RPMI7951 (cell line): ENCODE measurements around the gene IKZF3. TPM values are rescaled to one million over a fixed set of nuclear protein-coding genes. Genes with fewer than 3 reads are reported as not detected.
"Not testable (repeated sequence)": the region's sequence is repeated elsewhere in the genome, so short reads cannot be mapped to it uniquely, and the experiment has no call there.

Experiments
- DNase-seq: peaks from one replicate; pipeline ENCODE4 v3.0.0-alpha.2; 2012; ENCODE audit warnings: low read depth
- total RNA-seq: library from RNA; depleted of rRNA; stranded (reverse); fragments of >200 nt; shearing (Covaris generic); gene quantifications from 2 replicates; pipeline ENCODE4 v1.2.3, GENCODE V29; 2014; rRNA removed

The IKZF3 gene
- total RNA-seq, 1 experiment from 2014 or later = not detected

DNA sequence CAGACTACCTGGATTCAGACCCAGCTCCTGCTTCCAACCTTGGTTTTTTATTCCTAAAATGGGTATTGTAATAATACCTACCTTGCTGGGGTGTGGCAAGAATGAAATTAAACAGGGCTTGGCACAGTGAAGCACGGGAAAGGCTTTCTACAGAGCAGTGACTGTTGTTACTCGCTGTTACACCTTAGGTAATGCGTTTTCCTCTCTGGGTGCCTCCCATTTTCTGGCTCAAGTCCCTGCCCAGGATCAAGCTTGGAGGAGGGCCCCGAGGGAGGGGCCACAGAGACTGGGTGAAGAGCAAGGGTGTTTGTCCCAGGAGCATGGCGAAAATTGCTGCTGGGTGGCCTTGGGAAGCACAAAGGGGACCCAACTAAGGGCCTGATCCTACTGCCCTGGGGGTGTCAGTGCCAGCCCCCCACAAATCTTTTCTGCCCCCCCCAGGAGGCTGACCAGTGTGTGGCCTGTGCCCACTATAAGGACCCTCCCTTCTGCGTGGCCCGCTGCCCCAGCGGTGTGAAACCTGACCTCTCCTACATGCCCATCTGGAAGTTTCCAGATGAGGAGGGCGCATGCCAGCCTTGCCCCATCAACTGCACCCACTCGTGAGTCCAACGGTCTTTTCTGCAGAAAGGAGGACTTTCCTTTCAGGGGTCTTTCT is 147.1 kb downstream of the IKZF3 start:
- no peak for DNase-seq

DNA sequence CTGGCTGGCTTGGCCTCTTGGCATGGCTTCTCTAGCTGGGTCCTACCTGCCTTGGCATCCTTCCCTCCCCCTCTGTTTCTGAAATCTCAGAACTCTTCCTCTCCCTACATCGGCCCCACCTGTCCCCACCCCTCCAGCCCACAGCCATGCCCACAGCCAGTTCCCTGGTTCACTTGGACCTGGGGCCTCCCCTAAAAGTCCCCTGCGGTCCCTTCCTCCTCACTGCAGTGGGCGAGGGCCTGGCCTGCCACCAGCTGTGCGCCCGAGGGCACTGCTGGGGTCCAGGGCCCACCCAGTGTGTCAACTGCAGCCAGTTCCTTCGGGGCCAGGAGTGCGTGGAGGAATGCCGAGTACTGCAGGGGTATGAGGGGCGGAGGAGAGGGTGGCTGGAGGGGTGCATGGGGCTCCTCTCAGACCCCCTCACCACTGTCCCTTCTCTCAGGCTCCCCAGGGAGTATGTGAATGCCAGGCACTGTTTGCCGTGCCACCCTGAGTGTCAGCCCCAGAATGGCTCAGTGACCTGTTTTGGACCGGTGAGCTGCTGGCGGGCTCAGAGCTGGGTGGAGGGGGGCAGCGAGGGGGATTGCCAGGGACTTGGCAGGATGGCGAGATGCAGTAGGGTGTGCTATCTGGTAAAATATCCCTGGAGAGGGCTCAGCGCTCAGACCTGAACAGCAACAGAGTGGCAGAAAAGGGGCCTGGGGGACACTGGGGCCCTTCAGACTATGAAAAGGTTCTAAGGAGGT is 147.9 kb downstream of the IKZF3 start:
- no peak for DNase-seq

DNA sequence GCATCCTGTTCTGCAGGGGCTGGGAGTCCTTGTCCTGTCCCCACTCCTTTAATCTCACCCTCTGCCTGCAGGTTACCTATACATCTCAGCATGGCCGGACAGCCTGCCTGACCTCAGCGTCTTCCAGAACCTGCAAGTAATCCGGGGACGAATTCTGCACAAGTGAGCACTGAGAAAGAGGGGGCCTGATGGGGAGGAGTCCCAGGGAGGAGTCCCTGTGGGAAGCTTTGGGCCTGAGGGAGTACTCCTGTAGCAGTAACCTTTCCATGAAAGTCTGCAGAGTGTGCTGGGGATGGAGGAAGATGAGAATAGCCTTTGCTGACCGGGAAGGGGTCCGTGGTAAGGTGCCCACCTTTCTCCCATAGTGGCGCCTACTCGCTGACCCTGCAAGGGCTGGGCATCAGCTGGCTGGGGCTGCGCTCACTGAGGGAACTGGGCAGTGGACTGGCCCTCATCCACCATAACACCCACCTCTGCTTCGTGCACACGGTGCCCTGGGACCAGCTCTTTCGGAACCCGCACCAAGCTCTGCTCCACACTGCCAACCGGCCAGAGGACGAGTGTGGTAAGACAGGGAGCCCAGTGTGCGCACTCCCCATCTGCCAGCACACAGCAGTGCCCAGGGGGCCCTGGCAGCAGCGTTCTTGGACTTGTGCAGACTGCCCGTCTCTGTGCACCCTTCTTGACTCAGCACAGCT is 148.6 kb downstream of the IKZF3 start:
- DNase-seq = no peak

DNA sequence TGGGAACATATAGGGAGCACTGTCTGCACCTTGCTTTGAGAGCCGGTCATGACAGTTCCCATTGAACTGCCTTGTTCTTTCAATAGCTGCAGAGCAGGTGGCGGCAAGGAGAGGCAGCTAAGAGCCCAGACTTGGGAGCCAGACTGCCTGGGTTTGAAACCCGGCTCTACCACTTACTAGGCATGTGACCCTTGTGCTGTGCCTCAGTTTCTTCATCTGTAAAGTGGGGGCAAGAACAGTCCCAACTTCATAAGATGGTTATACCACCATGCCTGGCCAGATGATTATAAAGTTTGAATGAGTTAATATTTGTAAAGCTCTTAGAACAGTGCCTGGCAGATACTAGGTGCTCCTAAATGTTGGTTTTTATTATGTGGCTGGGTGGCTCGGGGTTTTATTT is 149.9 kb downstream of the IKZF3 start:
- DNase-seq = no peak

DNA sequence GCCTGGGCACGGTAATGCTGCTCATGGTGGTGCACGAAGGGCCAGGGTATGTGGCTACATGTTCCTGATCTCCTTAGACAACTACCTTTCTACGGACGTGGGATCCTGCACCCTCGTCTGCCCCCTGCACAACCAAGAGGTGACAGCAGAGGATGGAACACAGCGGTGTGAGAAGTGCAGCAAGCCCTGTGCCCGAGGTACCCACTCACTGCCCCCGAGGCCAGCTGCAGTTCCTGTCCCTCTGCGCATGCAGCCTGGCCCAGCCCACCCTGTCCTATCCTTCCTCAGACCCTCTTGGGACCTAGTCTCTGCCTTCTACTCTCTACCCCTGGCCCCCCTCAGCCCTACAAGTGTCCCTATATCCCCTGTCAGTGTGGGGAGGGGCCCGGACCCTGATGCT is 152.3 kb downstream of the IKZF3 start:
- no peak for DNase-seq

DNA sequence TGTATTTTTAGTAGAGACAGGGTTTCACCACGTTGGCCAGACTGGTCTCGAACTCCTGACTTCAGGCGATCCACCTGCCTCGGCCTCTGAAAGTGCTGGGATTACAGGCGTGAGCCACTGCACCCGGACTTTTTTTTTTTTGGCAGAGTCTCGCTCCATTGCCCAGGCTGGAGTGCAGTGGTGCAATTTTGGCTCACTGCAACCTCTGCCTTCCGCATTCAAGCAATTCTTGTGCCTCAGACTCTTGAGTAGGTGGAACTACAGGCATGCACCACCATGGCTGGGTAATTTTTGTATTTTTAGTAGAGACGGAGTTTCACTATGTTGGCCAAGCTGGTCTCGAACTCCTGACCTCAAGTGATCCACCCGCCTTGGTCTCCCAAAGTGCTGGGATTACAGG is 153.0 kb downstream of the IKZF3 start:
- DNase-seq = not testable (repeated sequence)

DNA sequence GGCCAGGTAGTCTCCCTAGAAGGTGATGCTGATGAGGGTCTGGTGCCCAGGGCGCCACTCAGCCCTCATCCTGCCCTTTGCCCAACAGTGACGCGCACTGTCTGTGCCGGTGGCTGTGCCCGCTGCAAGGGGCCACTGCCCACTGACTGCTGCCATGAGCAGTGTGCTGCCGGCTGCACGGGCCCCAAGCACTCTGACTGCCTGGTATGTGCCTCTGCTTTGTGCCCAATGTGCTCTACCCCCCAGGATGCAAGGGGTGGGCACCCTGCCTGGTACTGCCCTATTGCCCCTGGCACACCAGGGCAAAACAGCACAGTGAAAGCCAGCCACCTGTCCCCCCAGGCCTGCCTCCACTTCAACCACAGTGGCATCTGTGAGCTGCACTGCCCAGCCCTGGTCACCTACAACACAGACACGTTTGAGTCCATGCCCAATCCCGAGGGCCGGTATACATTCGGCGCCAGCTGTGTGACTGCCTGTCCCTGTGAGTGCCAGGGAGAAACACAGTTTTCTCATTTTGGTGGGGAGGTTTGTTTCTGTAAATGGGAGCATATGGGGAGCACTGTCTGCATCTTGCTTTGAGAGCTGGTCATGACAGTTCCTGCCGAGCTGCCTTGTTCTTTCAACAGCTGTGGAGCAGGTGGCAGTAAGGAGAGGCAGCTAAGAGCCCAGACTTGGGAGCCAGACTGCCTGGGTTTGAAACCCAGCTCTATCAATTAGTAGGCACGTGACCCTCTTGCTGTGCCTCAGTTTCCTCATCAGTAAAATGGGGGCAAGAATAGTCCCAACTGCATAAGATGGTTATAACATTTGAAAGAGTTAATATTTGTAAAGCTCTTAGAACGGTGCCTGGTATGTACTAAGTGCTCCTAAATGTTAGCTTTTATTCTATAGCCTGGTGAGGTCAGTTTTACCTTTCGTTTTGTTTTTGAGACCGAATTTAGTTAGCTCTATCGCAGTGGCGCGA is 153.8 kb downstream of the IKZF3 start:
- no peak for DNase-seq

DNA sequence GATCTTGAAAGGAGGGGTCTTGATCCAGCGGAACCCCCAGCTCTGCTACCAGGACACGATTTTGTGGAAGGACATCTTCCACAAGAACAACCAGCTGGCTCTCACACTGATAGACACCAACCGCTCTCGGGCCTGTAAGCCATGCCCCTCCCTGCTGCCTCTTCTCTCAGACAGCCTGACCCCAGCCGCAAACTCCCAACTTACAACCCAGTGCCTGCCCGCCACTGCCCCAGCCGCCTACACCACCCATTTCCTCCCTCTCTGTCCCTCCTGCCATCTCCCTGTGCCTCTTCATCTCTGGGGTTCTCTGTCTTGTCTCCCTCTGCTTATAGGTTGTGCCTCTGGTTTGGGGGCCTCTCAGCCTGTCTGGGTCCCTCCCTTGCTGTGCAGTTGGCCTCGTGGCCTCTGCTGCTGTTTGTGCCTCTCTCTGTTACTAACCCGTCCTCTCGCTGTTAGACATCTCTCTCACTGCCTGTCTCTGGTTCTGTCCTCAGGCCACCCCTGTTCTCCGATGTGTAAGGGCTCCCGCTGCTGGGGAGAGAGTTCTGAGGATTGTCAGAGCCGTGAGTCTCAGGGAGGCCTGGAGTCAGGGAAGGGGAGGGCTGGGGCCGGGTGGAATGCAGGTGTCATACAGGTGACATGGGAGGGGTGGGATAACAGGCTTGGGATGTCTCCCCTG is 154.7 kb downstream of the IKZF3 start:
- no peak for DNase-seq

Other genes starting within 250 kb of the IKZF3 start
- 0.48 TPM in 1 of 2 replicates, not detected in the other for gene PPP1R1B, start 237.4 kb downstream of the IKZF3 start, total RNA-seq
- gene STARD3, start 227.2 kb downstream of the IKZF3 start, total RNA-seq = 24.4 and 26.0 TPM in 2 replicates
- 0.24 and 0.39 TPM in 2 replicates for gene TCAP, start 199.0 kb downstream of the IKZF3 start, total RNA-seq
- 0.68 TPM in 1 of 2 replicates, not detected in the other for gene PNMT, start 195.9 kb downstream of the IKZF3 start, total RNA-seq
- gene PGAP3, start 176.3 kb downstream of the IKZF3 start, total RNA-seq = 4.0 and 7.9 TPM in 2 replicates
- 11.2 and 11.5 TPM in 2 replicates for gene ERBB2, start 164.2 kb downstream of the IKZF3 start, total RNA-seq
- 49.1 and 59.7 TPM in 2 replicates for gene MIEN1, start 133.8 kb downstream of the IKZF3 start, total RNA-seq
- not detected in 2 replicates for gene GRB7, start 126.4 kb downstream of the IKZF3 start, total RNA-seq
- gene ZPBP2, start 3.9 kb upstream of the IKZF3 start, total RNA-seq = not detected in 2 replicates
- gene GSDMB, start 54.3 kb upstream of the IKZF3 start, total RNA-seq = 0.39 and 0.60 TPM in 2 replicates
- 22.1 and 23.8 TPM in 2 replicates for gene ORMDL3, start 63.3 kb upstream of the IKZF3 start, total RNA-seq
- not detected in 2 replicates for gene LRRC3C, start 63.4 kb upstream of the IKZF3 start, total RNA-seq
- gene GSDMA, start 98.7 kb upstream of the IKZF3 start, total RNA-seq = not detected in 2 replicates
- 114 and 116 TPM in 2 replicates for gene PSMD3, start 116.5 kb upstream of the IKZF3 start, total RNA-seq
- gene CSF3, start 151.1 kb upstream of the IKZF3 start, total RNA-seq = 0.49 TPM in 1 of 2 replicates, not detected in the other
- 44.9 and 47.8 TPM in 2 replicates for gene MED24, start 190.1 kb upstream of the IKZF3 start, total RNA-seq
- 16.3 and 20.0 TPM in 2 replicates for gene THRA, start 198.7 kb upstream of the IKZF3 start, total RNA-seq
- gene NR1D1, start 236.3 kb upstream of the IKZF3 start, total RNA-seq = 2.3 and 5.5 TPM in 2 replicates